ENCODE results near the gene LRRC27. TPM values are rescaled to one million over a fixed set of nuclear protein-coding genes. Genes with fewer than 3 reads are reported as not detected.
"Not testable (repeated sequence)": the region's sequence is repeated elsewhere in the genome, so short reads cannot be mapped to it uniquely, and the experiment has no call there.

Gene LRRC27
- polyA plus RNA-seq, 3 donors from 2014 or later = 3.8 to 8.5 (median 8.2) TPM

GRCh38 chr10:132314881-132315280 is 17.1 kb upstream of the LRRC27 start:
- not testable (repeated sequence) for H3K9me3 Mint-ChIP-seq, H3K4me3 Mint-ChIP-seq, H3K27ac Mint-ChIP-seq, H3K36me3 Mint-ChIP-seq, H3K4me1 Mint-ChIP-seq, DNase-seq
- peaks cover 0 to 15% (median 3%) of the 10 kb centered on the region in 3 donors for H3K27me3 Mint-ChIP-seq (ENCODE audit: low read depth in 3 of 3)

GRCh38 chr10:132316133-132316532 is 15.9 kb upstream of the LRRC27 start:
- no peak for DNase-seq
- peaks cover 0 to 15% (median 5%) of the 10 kb centered on the region in 3 donors for H3K27me3 Mint-ChIP-seq (ENCODE audit: low read depth in 3 of 3)
- H3K36me3 Mint-ChIP-seq = peaks cover 0 to 4% (median 0%) of the 10 kb centered on the region in 3 donors
- H3K4me3 Mint-ChIP-seq = no peak overlapping the region
- no peak overlapping the region for H3K27ac Mint-ChIP-seq
- no peaks in the 10 kb centered on the region for H3K4me1 Mint-ChIP-seq
- H3K9me3 Mint-ChIP-seq = peaks cover 0 to 4% (median 0%) of the 10 kb centered on the region in 6 donors

DNA sequence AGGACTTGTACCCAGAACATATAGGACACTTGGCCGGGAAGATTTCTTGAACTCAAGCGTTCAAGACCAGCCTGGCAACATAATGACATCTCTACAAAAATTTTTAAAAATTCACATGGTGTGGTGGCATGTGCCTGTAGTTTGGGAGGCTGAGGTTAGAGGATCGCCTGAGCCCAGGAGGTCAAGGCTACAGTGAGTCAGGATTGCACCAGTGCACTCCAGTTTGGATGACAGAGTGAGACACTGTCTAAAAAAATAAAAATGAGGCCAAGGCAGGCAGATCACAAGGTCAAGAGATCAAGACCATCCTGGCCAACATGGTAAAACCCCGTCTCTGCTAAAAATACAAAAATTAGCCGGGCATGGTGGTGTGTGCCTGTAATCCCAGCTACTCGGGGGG is 14.5 kb upstream of the LRRC27 start:
- H3K4me1 Mint-ChIP-seq, H3K27ac Mint-ChIP-seq, H3K36me3 Mint-ChIP-seq, DNase-seq, H3K9me3 Mint-ChIP-seq, H3K4me3 Mint-ChIP-seq: not testable (repeated sequence)
- peaks cover 0 to 10% (median 4%) of the 10 kb centered on the region in 3 donors for H3K27me3 Mint-ChIP-seq (ENCODE audit: low read depth in 3 of 3)

- H3K4me3 Mint-ChIP-seq = no peak overlapping the region
- no peak for DNase-seq
- peaks cover 7 to 11% (median 10%) of the 10 kb centered on the region in 3 donors for H3K36me3 Mint-ChIP-seq
- H3K27me3 Mint-ChIP-seq (ENCODE audit: low read depth in 3 of 3) = peaks cover 0 to 5% (median 3%) of the 10 kb centered on the region in 3 donors
- H3K9me3 Mint-ChIP-seq = no peaks in the 10 kb centered on the region
- H3K27ac Mint-ChIP-seq = no peak overlapping the region
- H3K4me1 Mint-ChIP-seq = peaks cover 6 to 10% of the 10 kb centered on the region in 2 donors
These were observed 11.9 kb upstream of the LRRC27 start for GRCh38 chr10:132319853-132320653.

DNA sequence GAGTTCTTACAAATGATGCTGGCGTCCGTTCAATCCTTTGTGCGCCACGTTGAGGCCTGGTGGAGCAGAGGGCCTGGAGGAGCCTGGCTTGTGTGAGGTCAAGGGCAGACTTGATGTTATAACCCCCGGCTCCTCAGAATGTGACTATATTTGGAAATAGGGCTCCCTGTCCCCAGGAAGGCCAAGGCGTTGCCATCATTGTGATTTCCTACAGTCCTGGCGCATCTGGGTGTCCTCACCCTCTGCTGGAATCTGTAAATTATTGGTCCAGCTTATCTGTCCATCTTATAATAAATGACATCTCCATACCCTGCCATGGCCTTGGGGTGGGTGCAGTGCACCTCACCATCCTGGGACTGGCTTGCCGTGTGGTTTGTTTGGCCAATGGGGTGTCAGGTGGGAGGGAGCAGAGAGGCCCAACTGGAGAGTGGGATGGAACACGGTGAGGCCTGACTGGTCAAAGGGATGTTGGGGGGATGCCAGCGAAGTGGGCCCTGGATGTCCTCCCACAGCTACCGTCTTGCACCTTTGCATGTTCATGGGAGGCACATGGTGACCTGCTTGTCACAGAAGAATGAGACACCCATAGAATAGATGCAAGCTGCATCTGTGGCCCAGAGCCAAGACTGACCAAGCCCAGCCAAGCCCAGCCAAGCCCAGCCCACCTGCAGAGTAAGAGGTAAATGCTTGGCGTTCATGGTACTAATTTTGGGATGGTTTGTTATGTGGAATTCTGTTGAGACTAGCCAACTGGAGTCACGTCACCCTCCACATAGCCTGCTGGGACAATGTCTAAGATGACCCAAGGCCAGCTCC is 11.1 kb upstream of the LRRC27 start:
- DNase-seq = no peak
- peaks cover 6 to 12% of the 10 kb centered on the region in 2 donors for H3K4me1 Mint-ChIP-seq
- H3K27me3 Mint-ChIP-seq (ENCODE audit: low read depth in 3 of 3) = peaks cover 0 to 5% (median 0%) of the 10 kb centered on the region in 3 donors
- peaks cover 7 to 11% (median 10%) of the 10 kb centered on the region in 3 donors for H3K36me3 Mint-ChIP-seq
- no peaks in the 10 kb centered on the region for H3K9me3 Mint-ChIP-seq
- peak overlapping the region in 1 of 6 donors; percentile 58 for H3K27ac Mint-ChIP-seq
- H3K4me3 Mint-ChIP-seq = no peak overlapping the region

DNA sequence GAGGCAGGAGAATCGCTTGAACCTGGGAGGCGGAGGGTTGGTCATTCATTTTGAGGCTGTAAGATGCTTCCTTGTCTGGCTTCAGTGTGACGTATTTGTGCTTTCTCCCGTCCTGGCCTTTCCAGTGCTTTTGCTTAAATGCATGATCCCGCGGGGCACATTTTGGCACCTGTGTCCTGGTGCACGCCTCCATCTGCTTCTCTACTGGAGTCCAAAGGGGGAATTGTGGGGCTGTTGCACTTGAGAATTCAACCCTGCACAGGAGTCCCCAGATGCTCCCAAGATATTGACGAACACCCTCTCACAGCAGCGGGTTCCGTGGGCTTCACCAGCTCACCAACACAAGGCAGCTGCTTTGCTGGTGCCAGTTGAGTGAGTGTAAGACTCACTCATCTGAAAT is 10.3 kb upstream of the LRRC27 start:
- H3K36me3 Mint-ChIP-seq = peaks cover 7 to 12% (median 11%) of the 10 kb centered on the region in 3 donors
- no peak overlapping the region for H3K27ac Mint-ChIP-seq
- H3K27me3 Mint-ChIP-seq (ENCODE audit: low read depth in 3 of 3) = peaks cover 0 to 5% (median 0%) of the 10 kb centered on the region in 3 donors
- H3K9me3 Mint-ChIP-seq = no peaks in the 10 kb centered on the region
- no peak for DNase-seq
- peaks cover 7 to 20% of the 10 kb centered on the region in 2 donors for H3K4me1 Mint-ChIP-seq
- no peak overlapping the region for H3K4me3 Mint-ChIP-seq

- H3K4me1 Mint-ChIP-seq = peaks cover 9 to 29% of the 10 kb centered on the region in 2 donors
- H3K27ac Mint-ChIP-seq = no peak overlapping the region
- no peak overlapping the region for H3K4me3 Mint-ChIP-seq
- no peak for DNase-seq
- H3K9me3 Mint-ChIP-seq = no peaks in the 10 kb centered on the region
- peaks cover 11 to 16% (median 12%) of the 10 kb centered on the region in 3 donors for H3K36me3 Mint-ChIP-seq
- H3K27me3 Mint-ChIP-seq (ENCODE audit: low read depth in 3 of 3) = peaks cover 0 to 5% (median 0%) of the 10 kb centered on the region in 3 donors
These were observed 9.4 kb upstream of the LRRC27 start for GRCh38 chr10:132322586-132323048.

- H3K36me3 Mint-ChIP-seq = peaks cover 12 to 17% (median 16%) of the 10 kb centered on the region in 3 donors
- no peak for DNase-seq
- no peak overlapping the region for H3K4me3 Mint-ChIP-seq
- H3K4me1 Mint-ChIP-seq = peaks cover 17 to 45% of the 10 kb centered on the region in 2 donors
- H3K27ac Mint-ChIP-seq = peak overlapping the region in 3 of 6 donors; percentile 15 to 45 (median 18)
- no peaks in the 10 kb centered on the region for H3K9me3 Mint-ChIP-seq
- peaks cover 0 to 7% (median 0%) of the 10 kb centered on the region in 3 donors for H3K27me3 Mint-ChIP-seq (ENCODE audit: low read depth in 3 of 3)
These were observed 7.8 kb upstream of the LRRC27 start for GRCh38 chr10:132324186-132324585.

DNA sequence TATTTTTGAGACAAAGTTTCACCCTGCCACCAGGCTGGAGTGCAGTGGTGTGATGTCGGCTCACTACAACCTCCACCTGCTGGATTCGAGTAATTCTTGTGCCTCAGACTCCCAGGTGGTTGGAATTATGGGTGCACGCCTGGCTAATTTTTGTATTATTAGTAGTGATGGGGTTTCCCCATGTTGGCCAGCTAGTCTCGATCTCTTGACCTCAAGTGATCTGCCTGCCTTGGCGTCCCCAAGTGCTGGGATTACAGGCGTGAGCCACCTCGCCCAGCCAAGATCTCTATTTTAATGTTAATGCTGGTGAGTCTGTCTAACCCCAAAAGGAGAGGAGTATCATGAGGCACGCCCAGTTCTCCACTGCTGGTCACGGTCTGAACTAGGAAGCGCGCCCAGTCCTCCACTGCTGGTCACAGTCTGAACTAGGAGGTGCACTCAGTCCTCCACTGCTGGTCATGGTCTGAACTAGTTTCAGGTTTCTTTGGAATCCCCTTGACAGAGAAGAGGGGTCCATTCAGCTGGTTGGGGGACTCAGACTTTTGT is 5.6 kb upstream of the LRRC27 start:
- Mint-ChIP-seq H3K4me1 (peaks cover 37 to 63% of the 10 kb centered on the region in 2 donors), H3K27ac (peak overlapping the region in 3 of 6 donors; percentile 19 to 52 (median 49)), H3K4me3 (no peak overlapping the region), H3K36me3 (peaks cover 12 to 17% (median 16%) of the 10 kb centered on the region in 3 donors), H3K9me3 (no peaks in the 10 kb centered on the region), H3K27me3 (ENCODE audit: low read depth in 3 of 3) (peaks cover 10 to 16% (median 14%) of the 10 kb centered on the region in 3 donors)
- DNase-seq = no peak

- Mint-ChIP-seq H3K27ac (peak overlapping the region; percentile 34 to 85 (median 57)), H3K36me3 (peaks cover 12 to 17% (median 16%) of the 10 kb centered on the region in 3 donors), H3K4me1 (peaks cover 40 to 65% of the 10 kb centered on the region in 2 donors), H3K9me3 (peaks cover 0 to under 1% (median 0%) of the 10 kb centered on the region in 6 donors), H3K27me3 (ENCODE audit: low read depth in 3 of 3) (peaks cover 15 to 21% (median 19%) of the 10 kb centered on the region in 3 donors), H3K4me3 (no peak overlapping the region)
- DNase-seq = no peak
These were observed 5.1 kb upstream of the LRRC27 start for GRCh38 chr10:132326925-132327324.

DNA sequence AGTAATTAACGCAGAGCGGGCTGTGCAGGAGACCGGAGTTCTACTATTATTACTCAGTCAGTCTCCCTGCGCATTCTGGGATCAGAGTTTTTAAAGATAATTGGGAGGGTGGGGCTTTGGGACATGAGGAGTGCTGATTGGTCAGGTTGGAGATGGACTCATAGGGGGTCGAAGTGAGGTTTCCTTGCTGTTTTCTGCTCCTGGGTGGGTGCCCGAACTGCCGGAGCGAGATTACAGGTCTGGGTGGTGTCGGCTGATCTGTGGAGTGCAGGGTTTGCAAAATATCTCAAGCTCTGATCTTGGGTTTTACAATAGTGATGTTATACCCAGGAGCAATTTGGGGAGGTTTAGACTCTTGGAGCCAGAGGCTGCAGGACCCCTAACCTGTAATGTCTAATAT is 3.9 kb upstream of the LRRC27 start:
- Mint-ChIP-seq H3K27me3 (ENCODE audit: low read depth in 3 of 3) (peaks cover 22 to 29% (median 26%) of the 10 kb centered on the region in 3 donors), H3K36me3 (peaks cover 12 to 17% (median 16%) of the 10 kb centered on the region in 3 donors), H3K4me3 (peak overlapping the region in 4 of 5 donors; percentile 34 to 44 (median 39)), H3K27ac (peak overlapping the region in 4 of 6 donors; percentile 24 to 83 (median 68)), H3K9me3 (peaks cover 0 to 1% (median 0%) of the 10 kb centered on the region in 6 donors), H3K4me1 (peaks cover 46 to 74% of the 10 kb centered on the region in 2 donors)
- no peak for DNase-seq

DNA sequence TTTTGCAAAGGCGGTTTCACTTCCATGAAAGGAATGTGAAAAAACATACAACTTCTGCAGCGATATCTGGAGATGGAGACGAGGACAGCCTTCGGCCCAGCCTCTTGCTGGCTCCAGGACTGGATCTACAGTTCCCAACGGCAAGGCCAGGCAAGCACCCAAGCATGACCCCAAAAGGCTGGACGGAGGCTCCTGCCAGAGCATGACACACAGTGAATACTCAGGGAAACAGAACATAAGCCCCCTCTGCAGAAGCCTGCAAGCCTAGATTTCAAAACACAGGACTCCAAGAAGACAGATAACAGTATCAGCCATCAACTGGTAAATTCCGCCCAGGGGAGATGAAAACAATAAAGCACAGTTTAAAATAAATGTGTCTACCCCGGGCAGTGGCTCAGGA is 3.3 kb upstream of the LRRC27 start:
- Mint-ChIP-seq H3K27me3 (ENCODE audit: low read depth in 3 of 3) (peaks cover 22 to 31% (median 29%) of the 10 kb centered on the region in 3 donors), H3K4me1 (peaks cover 49 to 79% of the 10 kb centered on the region in 2 donors), H3K9me3 (peaks cover 0 to 1% (median 0%) of the 10 kb centered on the region in 6 donors), H3K36me3 (peaks cover 12 to 16% (median 13%) of the 10 kb centered on the region in 3 donors), H3K4me3 (peak overlapping the region; percentile 24 to 51 (median 39)), H3K27ac (peak overlapping the region in 5 of 6 donors; percentile 46 to 85 (median 71))
- DNase-seq = no peak
